GM21381 (cell line): ENCODE measurements around the gene SPATA13.

ENCODE experiments used
- ATAC-seq: cut with Tn5 transposase; IDR thresholded peaks from one replicate; pipeline ENCODE4 v1.9.1; 2021; ENCODE audit warnings: mild to moderate bottlenecking, moderate library complexity; ENCODE audit not compliant: unreplicated experiment

SPATA13 gene

DNA sequence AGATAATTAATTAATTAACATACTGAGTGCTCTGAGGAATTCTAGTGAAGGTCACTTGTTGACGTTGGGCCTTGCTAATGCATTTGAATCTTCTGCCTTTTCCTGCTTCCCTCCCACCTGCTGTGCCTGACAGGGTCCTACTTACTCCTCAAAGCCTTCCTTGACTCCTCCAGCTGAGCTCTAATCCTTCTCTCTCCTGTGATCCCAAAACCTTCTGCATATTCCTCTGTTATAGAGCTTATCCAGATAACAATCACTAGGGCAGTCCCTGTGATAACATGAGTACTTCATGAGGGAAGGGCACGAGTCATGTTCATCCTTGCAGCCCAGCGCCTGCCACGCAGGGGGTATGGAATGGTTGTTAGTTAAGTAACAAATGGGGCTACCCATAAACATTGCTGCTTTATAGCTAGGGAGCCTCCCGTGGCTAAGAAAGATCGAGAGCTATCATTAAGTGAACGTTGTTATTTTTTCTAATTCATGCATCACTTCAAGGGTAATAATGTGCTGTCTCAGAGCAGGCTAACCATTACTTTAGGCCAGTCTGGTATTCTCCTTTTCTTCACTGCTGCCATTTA is 19.1 kb upstream of the SPATA13 start:
- ATAC-seq: no peak

- ATAC-seq: no peak
These were observed 18.1 kb upstream of the SPATA13 start for GRCh38 chr13:24142453-24142852.

DNA sequence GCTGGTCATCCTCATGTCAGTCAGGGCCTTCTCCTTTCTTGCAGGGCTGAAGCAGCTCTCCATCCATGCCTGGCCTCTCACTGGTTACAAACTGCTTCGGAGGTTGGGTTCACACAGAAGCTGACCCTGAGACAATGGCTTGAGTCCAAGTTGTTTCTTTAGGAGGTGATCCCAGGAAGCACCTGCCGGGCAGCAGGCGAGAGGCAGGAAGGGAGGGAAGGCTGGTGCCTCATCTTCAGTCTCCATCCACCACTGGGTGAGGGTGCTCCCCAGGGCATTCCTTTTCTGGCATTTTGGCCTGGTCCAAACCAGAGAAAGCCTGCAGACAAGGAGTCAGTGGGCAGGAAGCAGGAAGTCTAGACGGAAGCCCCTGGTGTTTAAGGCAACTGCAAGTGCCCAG is 17.6 kb upstream of the SPATA13 start:
- no peak for ATAC-seq

- ATAC-seq: no peak
These were observed 15.3 kb upstream of the SPATA13 start for GRCh38 chr13:24145240-24145639.

DNA sequence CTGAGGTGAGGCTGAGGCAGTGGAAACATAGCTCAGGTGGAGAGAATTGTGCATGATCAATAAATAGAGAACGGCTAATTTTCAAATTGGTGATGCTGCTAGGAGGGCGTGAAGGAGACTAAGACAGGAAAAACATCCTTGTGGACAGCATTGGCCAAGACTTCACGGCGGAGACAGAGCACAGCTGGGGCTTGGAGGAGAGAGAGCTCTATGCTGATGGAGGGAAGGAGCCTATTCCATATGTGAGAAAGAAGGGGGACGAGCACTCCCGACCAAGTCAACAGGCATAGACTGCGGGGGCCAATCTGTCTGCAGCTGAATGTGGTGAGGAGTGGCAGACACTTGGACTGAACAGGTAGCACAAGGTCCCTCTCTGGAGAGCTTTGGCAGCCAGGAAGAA is 14.8 kb upstream of the SPATA13 start:
- ATAC-seq: no peak

- no peak for ATAC-seq
These were observed 13.5 kb upstream of the SPATA13 start for GRCh38 chr13:24146961-24147569.

GRCh38 chr13:24147570-24147963 is 13.0 kb upstream of the SPATA13 start:
- peak; percentile 69 for ATAC-seq

- no peak for ATAC-seq
These were observed 11.9 kb upstream of the SPATA13 start for GRCh38 chr13:24148414-24149235.

- ATAC-seq: no peak
These were observed 11.1 kb upstream of the SPATA13 start for GRCh38 chr13:24149246-24150032.

DNA sequence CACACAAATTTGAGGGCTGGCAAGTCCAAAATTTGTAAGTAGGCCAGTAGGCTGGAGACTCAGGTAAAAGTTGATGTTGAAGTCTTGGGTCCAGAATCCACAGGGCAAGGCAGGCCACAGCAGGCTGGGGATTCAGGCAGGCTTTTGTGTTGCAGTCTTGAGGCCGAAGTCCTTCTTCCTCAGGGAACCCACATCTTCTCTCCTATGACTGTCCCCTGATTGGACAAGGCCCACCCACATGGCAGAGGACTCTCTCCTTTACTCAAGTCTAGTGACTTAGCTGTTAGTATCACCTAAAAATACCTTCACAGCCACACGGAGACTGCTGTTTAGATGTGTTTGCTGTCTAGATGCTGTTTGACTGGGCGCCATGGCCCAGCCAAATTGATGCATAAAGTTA is 9.9 kb upstream of the SPATA13 start:
- ATAC-seq: no peak

DNA sequence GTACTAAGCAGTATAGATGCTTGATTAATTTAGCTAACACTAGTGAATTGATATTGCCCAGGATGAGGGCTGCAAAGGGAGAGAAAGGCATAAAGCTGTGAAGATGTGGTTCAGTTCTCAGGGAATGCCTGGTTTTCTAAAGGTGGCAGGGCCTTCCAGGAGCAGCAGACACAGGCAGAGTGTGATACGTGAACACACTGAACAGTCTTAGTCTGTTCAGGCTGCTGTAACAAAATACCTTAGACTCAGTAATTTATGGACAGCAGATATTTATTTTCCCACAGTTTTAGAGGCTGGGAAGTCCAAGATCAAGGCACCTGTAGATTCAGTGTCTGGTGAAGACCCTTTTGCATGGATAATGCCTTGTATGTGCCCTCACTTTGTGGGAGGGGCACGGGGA is 8.7 kb upstream of the SPATA13 start:
- no peak for ATAC-seq

- ATAC-seq: no peak
These were observed 8.0 kb upstream of the SPATA13 start for GRCh38 chr13:24152292-24153214.

- no peak for ATAC-seq
These were observed 7.2 kb upstream of the SPATA13 start for GRCh38 chr13:24153347-24153746.

DNA sequence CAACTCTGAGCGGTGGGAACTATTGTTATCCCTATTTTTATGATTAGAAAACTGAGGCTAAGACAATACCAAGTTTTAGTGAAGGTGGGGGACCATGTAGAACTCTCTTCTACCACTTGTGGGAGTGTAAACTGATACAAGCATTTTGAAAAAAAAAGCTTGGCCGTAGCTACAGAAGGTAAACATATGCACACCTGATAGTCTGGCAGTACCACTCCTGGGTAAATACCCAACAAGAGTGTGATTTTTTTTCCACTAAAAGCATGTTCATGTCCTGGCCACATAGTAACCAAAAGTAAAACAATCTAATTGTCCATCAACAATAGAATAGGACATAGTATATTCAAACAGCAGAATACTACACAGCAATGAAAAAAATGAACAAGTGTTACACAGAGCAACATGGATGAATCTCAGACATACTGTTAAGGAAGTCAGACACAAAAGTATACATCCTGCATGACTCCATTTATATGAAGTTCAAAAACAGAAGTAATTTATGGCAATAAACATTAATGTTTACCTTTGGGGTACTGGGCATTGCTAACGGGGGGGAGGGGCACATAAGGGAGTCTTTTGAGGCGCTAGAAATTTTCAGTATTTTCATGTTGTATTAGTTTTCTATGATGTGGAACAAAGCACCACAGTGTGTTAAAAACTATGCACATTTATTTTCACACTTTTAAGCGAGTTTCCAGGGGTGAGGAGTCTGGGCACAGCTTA is 6.4 kb upstream of the SPATA13 start:
- no peak for ATAC-seq

GRCh38 chr13:24159357-24159756 is 1.2 kb upstream of the SPATA13 start:
- ATAC-seq: no peak

GRCh38 chr13:24161010-24161775 is 673 bp downstream of the SPATA13 start:
- peak; percentile 50 for ATAC-seq

DNA sequence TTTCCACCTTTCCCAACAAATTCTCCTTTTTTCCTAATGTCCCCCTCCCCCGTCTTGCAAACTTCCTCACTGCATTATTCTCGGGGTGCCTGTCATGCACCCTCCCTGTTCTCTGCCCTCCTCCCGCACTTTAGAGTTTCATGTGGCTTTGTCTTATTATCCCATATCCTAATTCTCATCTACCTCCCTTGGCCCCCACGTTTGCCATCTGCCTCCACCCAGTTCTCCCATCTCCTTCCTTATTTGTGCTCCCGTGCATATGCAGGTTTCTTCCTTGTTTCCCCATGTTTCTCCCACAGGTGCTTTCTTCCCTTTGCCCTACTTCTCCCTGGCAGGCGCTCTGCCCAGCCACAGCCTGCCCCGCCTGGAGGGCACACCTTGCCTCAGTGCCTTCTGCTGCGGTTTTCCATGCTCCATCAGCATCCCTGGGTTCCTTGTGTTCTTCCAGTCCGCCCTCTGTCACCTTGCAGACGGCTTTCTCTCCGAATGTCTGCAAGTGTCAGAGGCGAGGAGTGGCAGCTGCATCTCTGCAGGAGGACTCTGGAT is 1.5 kb downstream of the SPATA13 start:
- ATAC-seq: no peak

DNA sequence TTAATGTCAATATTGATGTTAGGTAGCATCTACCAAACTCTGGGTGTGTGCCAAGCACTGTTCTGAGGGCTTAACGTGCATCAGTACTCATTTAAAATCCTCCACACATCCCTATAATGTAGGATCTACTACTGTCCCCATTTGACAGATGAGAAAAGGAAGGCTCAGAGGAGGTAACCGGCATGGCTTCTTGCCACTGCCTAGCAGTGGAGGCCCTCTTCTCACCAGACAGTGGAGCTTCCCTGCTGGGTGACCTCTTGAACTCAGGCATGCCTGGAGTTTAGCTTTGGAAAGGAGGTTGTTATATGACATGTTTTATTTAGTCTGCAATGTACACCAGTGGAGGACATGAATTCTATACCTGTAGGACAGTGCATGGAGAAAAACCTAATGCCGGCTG is 2.1 kb downstream of the SPATA13 start:
- no peak for ATAC-seq

- ATAC-seq: no peak
These were observed 5.2 kb downstream of the SPATA13 start for GRCh38 chr13:24165746-24166145.
